ENCODE results near the gene ITGB2.

Gene ITGB2

DNA sequence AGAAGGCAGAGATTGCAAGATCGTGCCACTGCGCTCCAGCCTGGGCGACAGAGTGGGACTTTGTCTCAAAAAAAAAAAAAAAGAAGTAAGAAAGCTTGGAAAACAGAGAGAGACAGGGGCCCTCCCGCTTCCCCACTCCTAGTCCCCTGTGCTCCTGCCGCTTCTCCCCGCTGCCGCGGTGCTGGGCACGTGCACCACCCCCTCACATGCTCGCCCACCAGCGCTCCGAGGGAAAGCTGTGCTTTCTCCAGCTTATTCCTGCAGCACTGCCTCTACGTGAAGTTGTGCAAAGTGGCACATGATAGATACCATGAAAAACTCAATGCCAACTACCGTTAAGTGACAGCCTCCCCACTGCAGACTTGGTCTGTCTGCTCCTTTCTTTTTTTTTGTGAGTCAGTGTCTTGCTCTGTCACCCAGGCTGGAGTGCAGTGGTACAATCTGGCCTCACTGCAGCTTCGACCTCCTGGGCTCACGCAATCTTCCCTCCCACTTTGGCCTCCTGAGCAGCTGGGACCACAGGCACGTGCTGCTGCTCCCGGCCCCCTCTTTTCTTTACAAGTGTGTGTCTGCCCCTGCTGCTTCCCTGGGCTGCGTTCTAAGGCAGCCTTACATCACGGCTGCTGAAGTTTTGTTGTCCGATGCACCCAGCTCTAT lies 34.6 kb upstream of the ITGB2 start:
- no peak for DNase-seq

- no peak for DNase-seq
Observed at GRCh38 chr21:44954281-44954771, 33.6 kb upstream of the ITGB2 start.

DNA sequence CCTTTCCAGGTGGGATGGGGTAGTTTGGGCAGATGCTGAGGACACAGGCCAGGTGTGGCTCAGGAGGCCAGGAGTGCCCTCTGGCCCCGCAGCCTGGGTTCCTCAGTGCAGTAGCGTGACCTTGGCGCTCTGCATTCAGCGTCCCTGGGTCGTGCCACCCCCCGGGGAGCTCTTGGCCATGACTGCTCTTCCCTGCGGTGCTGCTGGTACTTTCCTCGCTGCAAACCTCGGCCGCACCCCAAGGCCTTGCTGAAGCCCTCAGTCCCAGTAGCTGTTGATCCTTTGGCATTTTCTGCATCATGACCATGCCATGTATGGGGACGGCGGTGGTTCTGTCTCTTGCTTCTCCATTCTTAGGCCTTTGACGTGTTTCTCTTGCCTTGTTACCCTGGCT lies 32.9 kb upstream of the ITGB2 start:
- no peak for DNase-seq

GRCh38 chr21:44952929-44953627 lies 32.4 kb upstream of the ITGB2 start:
- DNase-seq = no peak

- DNase-seq = no peak
Observed at GRCh38 chr21:44952116-44952928, 31.6 kb upstream of the ITGB2 start.

DNA sequence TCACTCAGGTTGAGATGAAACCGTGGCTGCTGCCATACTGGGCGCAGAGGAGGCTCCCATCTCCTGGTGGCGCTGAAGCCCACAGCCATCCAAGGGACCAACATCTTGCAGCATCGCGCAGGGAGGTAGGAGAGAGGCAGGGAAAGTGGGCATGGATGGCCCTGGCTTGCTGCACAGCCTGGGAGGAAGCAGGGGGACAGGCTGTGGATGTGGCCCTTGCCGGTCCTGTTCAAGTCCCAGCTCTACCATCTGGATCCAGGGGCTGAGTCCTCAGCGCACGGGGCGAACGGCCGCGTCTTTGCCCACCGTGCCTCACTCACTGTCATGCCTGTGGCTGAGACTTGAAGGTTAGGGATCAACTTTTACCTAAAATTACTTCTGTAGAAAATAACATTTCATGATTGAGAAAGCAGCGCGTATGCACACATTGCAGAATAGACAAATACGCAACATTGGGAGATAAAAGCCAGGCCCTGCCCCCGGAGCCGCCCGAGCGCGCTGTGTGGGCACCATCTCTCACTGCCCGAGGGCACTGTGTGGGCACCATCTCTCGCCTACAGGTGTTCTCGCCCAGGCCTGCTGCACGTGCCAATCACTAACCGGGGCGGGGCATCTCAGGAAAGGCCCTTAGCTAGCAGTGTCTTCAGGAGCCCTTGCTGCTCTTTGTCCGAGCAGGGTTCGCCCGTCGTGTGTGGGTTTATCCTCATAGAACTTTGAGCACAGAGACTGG lies 30.7 kb upstream of the ITGB2 start:
- DNase-seq = no peak

GRCh38 chr21:44950351-44950750 lies 29.7 kb upstream of the ITGB2 start:
- no peak for DNase-seq

- no peak for DNase-seq
Observed at GRCh38 chr21:44949779-44950198, 29.1 kb upstream of the ITGB2 start.

DNA sequence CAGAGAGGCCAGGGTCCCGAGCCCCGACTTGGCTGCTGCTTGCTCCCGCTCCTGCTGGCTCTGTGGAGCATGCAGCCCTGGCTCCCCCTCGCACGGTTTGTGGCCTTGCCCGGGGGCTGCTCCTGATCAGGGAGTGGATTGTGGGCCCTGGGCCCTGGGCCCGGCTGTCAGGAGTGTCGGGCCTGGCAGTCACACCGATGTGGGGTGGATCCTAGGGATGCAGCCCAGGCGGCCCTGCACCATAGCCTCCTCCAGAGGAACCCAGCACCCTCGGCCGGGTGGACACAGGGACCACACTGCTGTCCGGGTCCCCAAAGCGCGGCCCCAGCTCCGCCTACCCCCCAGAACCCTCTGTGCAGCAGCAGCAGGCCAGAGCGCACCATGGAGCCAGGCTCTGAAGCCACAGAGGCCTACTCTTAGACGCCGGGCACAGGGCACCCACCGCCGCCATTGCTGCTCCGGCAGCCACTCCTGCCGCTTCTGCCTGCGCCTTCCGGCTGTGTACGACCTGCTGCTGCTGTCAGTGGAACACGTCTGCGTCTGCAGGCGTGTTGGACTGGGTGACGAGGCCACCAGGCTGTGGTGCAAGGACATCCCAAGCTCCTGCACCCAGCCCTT lies 28.6 kb upstream of the ITGB2 start:
- DNase-seq = no peak

GRCh38 chr21:44948426-44949120 lies 27.9 kb upstream of the ITGB2 start:
- no peak for DNase-seq

GRCh38 chr21:44947930-44948331 lies 27.2 kb upstream of the ITGB2 start:
- DNase-seq = no peak

- no peak for DNase-seq
Observed at GRCh38 chr21:44947111-44947929, 26.6 kb upstream of the ITGB2 start.

DNA sequence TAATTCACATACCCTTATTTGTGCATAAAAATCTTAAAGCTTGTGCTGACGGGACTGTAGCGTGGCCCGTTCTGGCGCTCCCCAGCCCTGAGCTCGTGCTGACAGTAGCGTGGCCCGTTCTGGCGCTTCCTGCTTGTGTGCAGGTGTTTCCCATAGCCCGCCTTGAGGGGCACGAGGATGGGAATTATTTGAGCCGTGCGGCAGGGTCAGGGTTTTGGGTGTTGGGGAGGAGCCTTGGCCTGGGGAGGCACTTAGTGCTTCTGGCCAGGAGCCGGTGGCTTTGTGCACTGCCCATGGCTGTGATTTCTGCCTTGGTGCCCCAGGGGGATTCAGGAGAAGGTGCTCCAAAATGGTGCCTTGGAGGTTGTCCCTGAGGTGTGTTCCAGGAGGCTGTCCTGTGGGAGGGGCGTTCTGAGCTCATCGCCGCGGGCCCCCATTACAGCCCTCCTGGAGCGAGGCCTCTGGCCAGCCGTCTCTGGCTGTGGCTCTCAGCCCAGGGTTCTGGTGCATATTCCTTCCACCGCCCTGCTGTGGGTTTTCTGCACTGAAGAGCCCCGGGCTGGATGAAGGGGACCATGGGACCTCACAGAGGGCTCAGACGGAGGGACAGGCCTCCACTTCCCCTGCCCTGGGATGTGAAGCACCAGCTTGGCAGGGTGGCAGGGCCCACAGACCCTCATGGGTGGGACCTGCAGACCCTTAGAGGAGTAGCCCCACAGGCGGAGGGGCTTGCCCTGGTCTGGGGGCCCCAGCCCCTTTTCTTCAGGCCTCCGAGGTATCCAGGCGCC lies 25.7 kb upstream of the ITGB2 start:
- DNase-seq = no peak

GRCh38 chr21:44944596-44944995 lies 23.9 kb upstream of the ITGB2 start:
- DNase-seq = no peak

DNA sequence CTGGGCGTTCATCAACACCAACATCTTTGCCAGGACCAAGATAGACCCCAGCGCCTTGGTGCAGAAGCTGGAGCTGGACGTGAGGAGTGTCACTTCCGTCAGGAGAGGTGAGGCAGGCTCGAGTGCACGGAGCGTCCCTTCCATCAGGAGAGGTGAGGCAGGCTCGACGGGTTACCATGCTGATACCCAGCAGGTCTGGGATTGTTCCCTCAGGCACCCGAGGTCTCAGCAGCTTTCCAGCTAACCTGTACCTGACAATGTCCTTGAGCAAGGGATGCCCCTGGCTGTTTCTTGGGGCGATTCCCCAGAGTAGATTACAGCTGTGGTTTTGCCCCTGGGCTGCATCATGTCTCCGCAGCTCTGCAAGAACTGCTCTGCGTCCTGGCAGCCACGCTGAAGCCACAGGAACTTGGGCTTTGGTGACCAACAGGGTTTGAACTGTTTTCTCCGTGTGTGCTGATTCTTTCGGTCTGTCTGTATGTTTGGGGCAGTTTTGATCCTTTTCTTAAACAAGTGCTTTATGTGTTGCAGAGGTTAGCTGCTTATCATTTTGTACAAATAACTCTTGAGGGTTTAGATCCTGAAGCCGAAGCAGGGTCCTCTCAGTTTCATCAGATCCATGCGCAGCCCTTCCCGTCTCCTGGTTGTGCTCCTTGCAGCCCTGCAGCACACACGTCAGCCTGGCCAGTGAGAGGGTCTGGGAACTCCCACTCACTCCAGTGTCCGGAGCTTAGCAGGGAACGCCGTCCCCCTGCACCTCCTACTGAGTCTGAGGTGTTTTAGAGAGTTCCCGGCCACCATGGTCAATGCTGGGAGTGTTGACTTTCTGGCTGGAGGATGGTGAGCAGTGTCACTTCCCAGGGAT lies 23.2 kb upstream of the ITGB2 start:
- no peak for DNase-seq

DNA sequence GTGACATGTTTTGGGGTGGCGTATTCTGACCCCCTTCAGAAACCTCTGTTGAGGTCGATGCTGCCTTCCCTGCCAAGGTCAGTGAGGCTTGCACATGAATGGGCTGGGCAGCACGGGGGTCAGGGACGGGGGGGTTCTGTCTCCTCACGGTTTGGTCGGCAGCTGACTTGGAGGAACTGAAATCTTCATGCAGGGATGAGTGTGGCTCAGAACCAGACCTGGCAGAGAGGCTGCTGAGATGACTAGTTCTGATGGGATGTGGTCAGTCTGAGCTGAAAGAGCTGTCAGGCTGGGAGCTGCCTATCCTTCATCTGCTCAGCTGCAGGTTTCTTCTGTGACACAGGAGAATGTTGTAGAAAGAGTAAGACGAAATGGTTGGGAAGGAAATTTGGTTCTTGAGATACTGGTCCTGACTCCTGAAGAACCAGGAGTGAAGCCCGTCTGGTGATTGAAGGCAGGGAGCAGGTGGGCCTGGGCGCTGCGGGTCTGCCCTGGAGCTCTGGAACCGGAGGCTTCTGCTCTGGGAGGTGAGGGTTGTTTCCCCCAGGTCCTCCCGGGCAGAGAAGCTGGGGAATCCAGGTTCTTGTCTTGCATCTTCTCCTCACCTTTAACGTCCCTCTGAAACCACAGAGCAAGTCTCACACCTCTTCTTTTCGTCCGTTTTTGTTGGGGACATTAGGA lies 22.4 kb upstream of the ITGB2 start:
- DNase-seq = no peak

DNA sequence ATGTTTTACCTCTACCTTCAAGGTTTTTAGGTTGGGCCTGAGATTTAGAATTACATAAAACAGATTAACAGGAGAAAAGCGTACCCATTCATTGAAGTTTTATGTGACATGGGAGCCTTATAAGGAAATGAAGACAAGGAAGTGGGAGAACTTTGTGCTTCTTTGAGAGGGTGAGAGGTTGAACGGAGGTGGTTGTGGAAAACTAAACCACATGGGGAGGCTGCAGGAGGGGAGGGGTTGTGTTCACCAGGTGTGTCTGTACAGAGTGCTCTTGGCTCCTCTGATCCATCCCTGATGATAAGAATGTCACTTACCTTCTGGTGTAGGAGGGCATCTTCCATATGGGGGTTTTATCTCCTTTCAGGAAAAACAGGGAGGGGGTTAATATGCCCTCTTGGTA lies 21.9 kb upstream of the ITGB2 start:
- no peak for DNase-seq

- no peak for DNase-seq
Observed at GRCh38 chr21:44941567-44941966, 20.9 kb upstream of the ITGB2 start.

Measured in NCI-H1417 treated with DMSO at 0.1 percent for 48 hours (cell line).